NCI-H2171 treated with DMSO at 0.1 percent for 48 hours (cell line): ENCODE results near the gene LRMDA.

Source experiments
- DNase-seq: peaks from one replicate; lab custom pipeline; 2025; lab: John Stamatoyannopoulos, UW

Gene LRMDA

GRCh38 chr10:75672111-75672671 lies 240.8 kb downstream of the LRMDA start:
- no peak for DNase-seq

GRCh38 chr10:75672842-75673241 lies 241.4 kb downstream of the LRMDA start:
- DNase-seq: no peak

- no peak for DNase-seq
Measured at GRCh38 chr10:75677541-75677940, 246.1 kb downstream of the LRMDA start.

- DNase-seq: no peak
Measured at GRCh38 chr10:75678527-75678926, 247.1 kb downstream of the LRMDA start.

GRCh38 chr10:75679536-75679935 lies 248.1 kb downstream of the LRMDA start:
- DNase-seq: no peak

GRCh38 chr10:75681334-75681733 lies 249.9 kb downstream of the LRMDA start:
- no peak for DNase-seq

GRCh38 chr10:75682649-75683557 lies 251.5 kb downstream of the LRMDA start:
- DNase-seq: no peak

- no peak for DNase-seq
Measured at GRCh38 chr10:75685187-75685586, 253.8 kb downstream of the LRMDA start.

GRCh38 chr10:75688506-75689300 lies 257.3 kb downstream of the LRMDA start:
- DNase-seq: no peak

- no peak for DNase-seq
Measured at GRCh38 chr10:75693489-75693888, 262.1 kb downstream of the LRMDA start.

- no peak for DNase-seq
Measured at GRCh38 chr10:75694269-75694668, 262.8 kb downstream of the LRMDA start.

- no peak for DNase-seq
Measured at GRCh38 chr10:75694790-75695189, 263.4 kb downstream of the LRMDA start.

- no peak for DNase-seq
Measured at GRCh38 chr10:75695994-75696393, 264.6 kb downstream of the LRMDA start.

GRCh38 chr10:75696536-75696935 lies 265.1 kb downstream of the LRMDA start:
- no peak for DNase-seq

- DNase-seq: peak; percentile 30
Measured at GRCh38 chr10:75703191-75703854, 271.9 kb downstream of the LRMDA start.

GRCh38 chr10:75705426-75705825 lies 274.0 kb downstream of the LRMDA start:
- no peak for DNase-seq

GRCh38 chr10:75707080-75707840 lies 275.8 kb downstream of the LRMDA start:
- no peak for DNase-seq

GRCh38 chr10:75708060-75708459 lies 276.6 kb downstream of the LRMDA start:
- no peak for DNase-seq

- no peak for DNase-seq
Measured at GRCh38 chr10:75709245-75709644, 277.8 kb downstream of the LRMDA start.

GRCh38 chr10:75709811-75710210 lies 278.4 kb downstream of the LRMDA start:
- no peak for DNase-seq

- DNase-seq: no peak
Measured at GRCh38 chr10:75712242-75712880, 280.9 kb downstream of the LRMDA start.
